Measurements from ENCODE around the gene IL1RAPL1. TPM values are rescaled to one million over a fixed set of nuclear protein-coding genes. Genes with fewer than 3 reads are reported as not detected.

Gene IL1RAPL1
- total RNA-seq, 1 donor from 2014 or later: 0.66 TPM

DNA sequence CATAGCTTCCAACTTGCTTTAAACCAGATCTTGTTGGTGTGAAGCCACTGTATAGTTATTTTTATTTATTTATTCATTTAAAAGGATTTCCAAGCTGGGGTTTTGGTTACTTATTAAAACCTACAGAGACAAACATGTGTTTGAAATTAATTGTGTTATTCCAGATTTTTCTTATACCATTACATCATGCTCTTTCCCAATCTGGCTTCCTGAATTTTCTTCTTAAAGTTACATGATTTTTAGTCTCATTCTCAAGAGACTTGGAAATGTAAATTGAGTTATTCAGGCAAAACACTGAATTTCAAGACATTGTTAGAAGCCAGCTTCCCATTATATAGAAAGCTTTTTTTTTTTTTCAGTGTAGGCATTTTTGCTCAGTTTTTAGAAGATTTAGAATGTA is 381.9 kb downstream of the IL1RAPL1 start:
- no peak overlapping the region for H3K4me3 Mint-ChIP-seq (ENCODE audit: unreplicated experiment)
- H3K27ac Mint-ChIP-seq (ENCODE audit: unreplicated experiment): no peak overlapping the region
- H3K27me3 Mint-ChIP-seq (ENCODE audit: unreplicated experiment): no peaks in the 10 kb centered on the region
- H3K4me1 Mint-ChIP-seq (ENCODE audit: low read depth, unreplicated experiment): no peaks in the 10 kb centered on the region
- H3K9me3 Mint-ChIP-seq (ENCODE audit: unreplicated experiment): peaks cover 2% of the 10 kb centered on the region
- no peak for DNase-seq
- TF ChIP-seq, protein P1, sequence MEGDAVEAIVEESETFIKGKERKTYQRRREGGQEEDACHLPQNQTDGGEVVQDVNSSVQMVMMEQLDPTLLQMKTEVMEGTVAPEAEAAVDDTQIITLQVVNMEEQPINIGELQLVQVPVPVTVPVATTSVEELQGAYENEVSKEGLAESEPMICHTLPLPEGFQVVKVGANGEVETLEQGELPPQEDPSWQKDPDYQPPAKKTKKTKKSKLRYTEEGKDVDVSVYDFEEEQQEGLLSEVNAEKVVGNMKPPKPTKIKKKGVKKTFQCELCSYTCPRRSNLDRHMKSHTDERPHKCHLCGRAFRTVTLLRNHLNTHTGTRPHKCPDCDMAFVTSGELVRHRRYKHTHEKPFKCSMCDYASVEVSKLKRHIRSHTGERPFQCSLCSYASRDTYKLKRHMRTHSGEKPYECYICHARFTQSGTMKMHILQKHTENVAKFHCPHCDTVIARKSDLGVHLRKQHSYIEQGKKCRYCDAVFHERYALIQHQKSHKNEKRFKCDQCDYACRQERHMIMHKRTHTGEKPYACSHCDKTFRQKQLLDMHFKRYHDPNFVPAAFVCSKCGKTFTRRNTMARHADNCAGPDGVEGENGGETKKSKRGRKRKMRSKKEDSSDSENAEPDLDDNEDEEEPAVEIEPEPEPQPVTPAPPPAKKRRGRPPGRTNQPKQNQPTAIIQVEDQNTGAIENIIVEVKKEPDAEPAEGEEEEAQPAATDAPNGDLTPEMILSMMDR (IDR thresholded peaks at IDR 0.05; ENCODE audit: partially characterized antibody, unreplicated experiment): no peak
- no peaks in the 10 kb centered on the region for H3K36me3 Mint-ChIP-seq (ENCODE audit: unreplicated experiment)

DNA sequence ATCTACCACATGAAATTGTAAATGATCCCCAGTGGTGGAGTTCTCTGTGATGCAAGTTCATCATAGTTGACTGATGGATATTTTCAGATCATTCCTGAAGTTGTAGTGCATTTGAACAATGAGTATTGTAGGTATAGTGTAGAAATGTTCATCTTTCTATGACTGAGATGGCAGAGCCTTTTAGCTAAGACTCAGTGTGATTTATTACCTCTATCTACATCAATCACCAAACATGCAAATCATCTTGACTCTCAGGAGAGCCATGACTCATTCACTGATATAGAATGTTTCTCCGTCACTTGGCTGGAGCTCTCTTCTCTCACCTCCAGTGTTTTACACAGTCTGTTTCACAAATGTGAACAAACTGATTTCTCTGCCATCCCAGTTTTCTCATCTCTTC is 392.6 kb downstream of the IL1RAPL1 start:
- Mint-ChIP-seq H3K27ac (ENCODE audit: unreplicated experiment) (no peak overlapping the region), H3K27me3 (ENCODE audit: unreplicated experiment) (peaks cover 2% of the 10 kb centered on the region), H3K36me3 (ENCODE audit: unreplicated experiment) (no peaks in the 10 kb centered on the region), H3K4me1 (ENCODE audit: low read depth, unreplicated experiment) (peaks cover 2% of the 10 kb centered on the region), H3K4me3 (ENCODE audit: unreplicated experiment) (no peak overlapping the region), H3K9me3 (ENCODE audit: unreplicated experiment) (no peaks in the 10 kb centered on the region)
- DNase-seq: no peak
- TF ChIP-seq, protein P1 (IDR thresholded peaks at IDR 0.05; ENCODE audit: partially characterized antibody, unreplicated experiment): no peak

DNA sequence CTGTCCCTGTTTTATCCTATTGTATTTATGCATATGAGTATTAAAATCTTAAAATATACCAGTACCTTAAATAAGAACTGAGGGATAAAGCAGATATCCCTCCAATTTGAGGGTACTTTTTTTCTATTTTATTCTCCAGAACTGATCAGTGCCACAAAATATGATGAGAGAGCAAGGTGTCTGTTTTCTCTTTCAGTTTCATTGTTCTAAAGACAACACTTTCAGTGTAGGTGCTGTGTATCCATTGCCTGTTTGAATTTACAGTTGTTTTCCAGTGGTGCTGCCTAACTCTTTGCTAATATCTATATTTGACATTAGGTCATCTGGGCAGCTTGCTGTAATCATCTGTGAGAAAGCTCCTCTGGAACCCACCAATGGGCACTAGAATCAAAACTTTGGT is 394.7 kb downstream of the IL1RAPL1 start:
- TF ChIP-seq, protein P1 (IDR thresholded peaks at IDR 0.05; ENCODE audit: partially characterized antibody, unreplicated experiment): no peak
- H3K9me3 Mint-ChIP-seq (ENCODE audit: unreplicated experiment): no peaks in the 10 kb centered on the region
- H3K27me3 Mint-ChIP-seq (ENCODE audit: unreplicated experiment): peaks cover 2% of the 10 kb centered on the region
- peaks cover 4% of the 10 kb centered on the region for H3K4me1 Mint-ChIP-seq (ENCODE audit: low read depth, unreplicated experiment)
- no peak overlapping the region for H3K4me3 Mint-ChIP-seq (ENCODE audit: unreplicated experiment)
- no peak overlapping the region for H3K27ac Mint-ChIP-seq (ENCODE audit: unreplicated experiment)
- H3K36me3 Mint-ChIP-seq (ENCODE audit: unreplicated experiment): no peaks in the 10 kb centered on the region
- DNase-seq: no peak

DNA sequence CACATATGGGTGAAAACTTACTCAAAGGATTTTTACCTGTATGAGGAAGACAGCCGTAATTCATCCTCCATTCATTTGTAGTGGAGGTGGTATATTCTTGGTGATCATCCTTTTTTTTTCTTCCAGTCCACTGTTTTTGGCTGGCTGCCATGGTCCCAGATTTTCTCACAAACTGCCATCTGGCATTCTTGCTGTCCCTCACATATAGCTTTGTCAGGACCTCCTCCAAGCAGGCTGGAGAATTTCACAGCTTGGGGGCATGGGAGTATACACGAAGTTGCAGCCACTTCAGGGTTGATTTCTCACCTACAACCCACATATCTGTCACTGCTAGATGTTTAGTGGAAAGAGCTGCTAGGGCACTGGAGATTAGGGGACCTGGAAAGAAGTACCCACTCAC is 401.0 kb downstream of the IL1RAPL1 start:
- H3K27ac Mint-ChIP-seq (ENCODE audit: unreplicated experiment): peak overlapping the region; percentile 33
- H3K4me1 Mint-ChIP-seq (ENCODE audit: low read depth, unreplicated experiment): peaks cover 6% of the 10 kb centered on the region
- no peak overlapping the region for H3K4me3 Mint-ChIP-seq (ENCODE audit: unreplicated experiment)
- TF ChIP-seq, protein P1 (IDR thresholded peaks at IDR 0.05; ENCODE audit: partially characterized antibody, unreplicated experiment): no peak
- no peaks in the 10 kb centered on the region for H3K36me3 Mint-ChIP-seq (ENCODE audit: unreplicated experiment)
- H3K27me3 Mint-ChIP-seq (ENCODE audit: unreplicated experiment): no peaks in the 10 kb centered on the region
- peak; percentile 46 for DNase-seq
- no peaks in the 10 kb centered on the region for H3K9me3 Mint-ChIP-seq (ENCODE audit: unreplicated experiment)

DNA sequence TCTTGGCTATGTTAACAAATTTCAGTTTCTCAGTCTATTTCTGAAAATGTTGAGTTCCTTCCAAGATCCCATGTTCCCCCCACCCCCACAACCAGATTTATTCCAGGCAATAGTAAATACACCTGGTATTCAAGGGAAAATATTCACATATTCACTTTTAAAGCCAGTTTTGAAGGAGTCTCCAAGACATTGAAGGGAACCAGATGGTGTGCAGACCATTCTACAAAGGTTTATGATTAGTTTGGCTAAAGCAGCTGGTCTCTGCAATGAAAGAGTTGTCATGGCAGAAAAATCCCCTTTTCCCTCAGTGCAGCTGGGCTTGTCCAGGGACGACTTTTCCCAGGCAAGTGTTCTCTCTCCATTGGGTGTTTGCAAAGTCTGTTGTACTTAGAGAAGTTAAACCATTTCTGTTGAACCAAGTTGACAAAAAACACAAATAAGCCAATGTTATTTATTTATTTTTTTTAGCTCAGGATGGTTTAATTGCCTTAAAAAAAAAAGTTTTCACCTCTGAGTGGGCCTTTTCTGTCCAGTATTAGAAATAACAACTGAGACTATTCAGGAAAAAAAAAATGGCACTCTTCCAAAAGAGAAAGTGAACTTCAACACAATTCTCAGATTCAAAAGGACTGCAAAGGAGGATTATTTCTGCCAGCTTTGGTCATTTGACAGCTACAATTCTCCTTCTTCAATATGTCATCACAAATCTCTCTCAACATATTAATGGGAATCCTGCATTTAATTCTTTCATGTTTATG is 410.6 kb downstream of the IL1RAPL1 start:
- H3K27me3 Mint-ChIP-seq (ENCODE audit: unreplicated experiment): no peaks in the 10 kb centered on the region
- no peak for DNase-seq
- TF ChIP-seq, protein P1 (IDR thresholded peaks at IDR 0.05; ENCODE audit: partially characterized antibody, unreplicated experiment): no peak
- no peak overlapping the region for H3K27ac Mint-ChIP-seq (ENCODE audit: unreplicated experiment)
- H3K4me3 Mint-ChIP-seq (ENCODE audit: unreplicated experiment): no peak overlapping the region
- no peaks in the 10 kb centered on the region for H3K36me3 Mint-ChIP-seq (ENCODE audit: unreplicated experiment)
- peaks cover 1% of the 10 kb centered on the region for H3K4me1 Mint-ChIP-seq (ENCODE audit: low read depth, unreplicated experiment)
- H3K9me3 Mint-ChIP-seq (ENCODE audit: unreplicated experiment): no peaks in the 10 kb centered on the region

Measured in glutamatergic neuron (in vitro differentiated cells).